Left ventricle myocardium inferior (tissue), 1 donor: Measurements from ENCODE around the gene WASL. TPM values are rescaled to one million over a fixed set of nuclear protein-coding genes. Genes with fewer than 3 reads are reported as not detected.

Source experiments
- DNase-seq: peaks from one replicate; pipeline ENCODE4 v3.0.0-alpha.2; 2020
- H3K27ac ChIP-seq: fragments of 200-600 bp; replicated peaks from 2 replicates; pipeline ENCODE4 v1.8.0; 2021
- H3K27me3 ChIP-seq: fragments of 200-600 bp; 2 replicates; pipeline ENCODE4 v1.8.0; 2021; ENCODE audit warnings: low read depth
- H3K36me3 ChIP-seq: fragments of 200-600 bp; 2 replicates; pipeline ENCODE4 v1.8.0; 2021
- H3K4me1 ChIP-seq: fragments of 200-600 bp; 2 replicates; pipeline ENCODE4 v1.8.0; 2021
- H3K4me3 ChIP-seq: fragments of 200-600 bp; 2 replicates; pipeline ENCODE4 v1.8.0; 2021; ENCODE audit warnings: mild to moderate bottlenecking, moderate library complexity
- H3K9me3 ChIP-seq: fragments of 200-600 bp; replicated peaks from 2 replicates; pipeline ENCODE4 v1.8.0; 2021
- CTCF ChIP-seq: fragments of 200-600 bp; IDR thresholded peaks from 2 replicates; pipeline ENCODE4 v1.8.0; 2021; ENCODE audit warnings: antibody characterized with exemption, mild to moderate bottlenecking, borderline replicate concordance
- intact Hi-C: fragments of 100-400 bp; cut with micrococcal nuclease; formaldehyde crosslinking; loops from one replicate; pipeline ENCODE4 v1.11.0; 2022
- total RNA-seq: library from RNA; stranded (reverse); fragmentation: NEBNext Ultra II Directional; extraction: Animal tissue kit (Norgen Biotek cat#: 25700); gene quantifications from one replicate; pipeline ENCODE4 v1.2.1, GENCODE V29; 2021
- donor health status: DM: no; HTN: yes; CAD: no; lungs with severe emphysema.

Gene WASL
- total RNA-seq, 1 donor from 2014 or later, result 27.5 TPM

GRCh38 chr7:123792547-123792946, 43.7 kb upstream of the WASL start:
- no peaks in the 10 kb centered on the region for H3K36me3 ChIP-seq
- no peak for DNase-seq
- H3K4me1 ChIP-seq, result no peaks in the 10 kb centered on the region
- H3K4me3 ChIP-seq, result no peak overlapping the region
- intact Hi-C loops, result no loop called here
- H3K27ac ChIP-seq, result no peak overlapping the region
- no peak for TF ChIP-seq CTCF
- no peaks in the 10 kb centered on the region for H3K27me3 ChIP-seq
- no peaks in the 10 kb centered on the region for H3K9me3 ChIP-seq

GRCh38 chr7:123791001-123791400, 42.2 kb upstream of the WASL start:
- H3K9me3 ChIP-seq, result no peaks in the 10 kb centered on the region
- H3K4me1 ChIP-seq, result no peaks in the 10 kb centered on the region
- no peaks in the 10 kb centered on the region for H3K36me3 ChIP-seq
- no peak overlapping the region for H3K4me3 ChIP-seq
- intact Hi-C loops, result no loop called here
- no peak for TF ChIP-seq CTCF
- DNase-seq, result no peak
- no peaks in the 10 kb centered on the region for H3K27me3 ChIP-seq
- no peak overlapping the region for H3K27ac ChIP-seq

- H3K4me1 ChIP-seq, result no peaks in the 10 kb centered on the region
- no peak overlapping the region for H3K4me3 ChIP-seq
- H3K9me3 ChIP-seq, result no peaks in the 10 kb centered on the region
- intact Hi-C loops, result no loop called here
- H3K36me3 ChIP-seq, result no peaks in the 10 kb centered on the region
- H3K27ac ChIP-seq, result no peak overlapping the region
- H3K27me3 ChIP-seq, result no peaks in the 10 kb centered on the region
- TF ChIP-seq CTCF, result no peak
- no peak for DNase-seq
Measured at GRCh38 chr7:123789817-123790216, 41.0 kb upstream of the WASL start.

GRCh38 chr7:123789206-123789784, 40.5 kb upstream of the WASL start:
- Histone ChIP-seq H3K36me3 (no peaks in the 10 kb centered on the region), H3K9me3 (no peaks in the 10 kb centered on the region), H3K4me3 (no peak overlapping the region), H3K27me3 (no peaks in the 10 kb centered on the region), H3K4me1 (no peaks in the 10 kb centered on the region), H3K27ac (no peak overlapping the region)
- DNase-seq, result no peak
- intact Hi-C loops, result no loop called here
- TF ChIP-seq CTCF, result no peak

GRCh38 chr7:123788584-123788983, 39.8 kb upstream of the WASL start:
- DNase-seq, result no peak
- H3K4me3 ChIP-seq, result no peak overlapping the region
- TF ChIP-seq CTCF, result no peak
- no peaks in the 10 kb centered on the region for H3K27me3 ChIP-seq
- no peak overlapping the region for H3K27ac ChIP-seq
- H3K4me1 ChIP-seq, result no peaks in the 10 kb centered on the region
- intact Hi-C loops, result no loop called here
- H3K36me3 ChIP-seq, result no peaks in the 10 kb centered on the region
- H3K9me3 ChIP-seq, result no peaks in the 10 kb centered on the region
